HCT116 (cell line): ENCODE results near the gene R3HCC1L. TPM values are rescaled to one million over a fixed set of nuclear protein-coding genes. Genes with fewer than 3 reads are reported as not detected.

Experiments used
- ATAC-seq: fragments of 200-7000 bp; cut with Tn5 transposase; 2 replicates; pipeline ENCODE4 v1.9.1; 2020; ENCODE audit warnings: mild to moderate bottlenecking, moderate library complexity
- BruUV-seq: library from RNA; stranded (reverse); fragments of 400-500 nt; replicated peaks from 2 replicates; lab custom pipeline; 2021; lab: Mats Ljungman, UMichigan
- CTCF ChIA-PET: fragments of 300-600 bp; sonication (Branson Sonifier 250); formaldehyde crosslinking; loops from one replicate; lab custom pipeline; 2021; ENCODE audit warnings: antibody characterized with exemption; lab: Charles Lee
- POLR2A ChIA-PET: fragments of 300-600, 350-600 bp; sonication (Branson Sonifier 250); formaldehyde crosslinking; loops from one replicate; lab custom pipeline; 2021; ENCODE audit warnings: antibody characterized with exemption; lab: Charles Lee
- RAD21 ChIA-PET, 2 experiments: fragments of 300-600 bp; sonication (Branson Sonifier 250); formaldehyde crosslinking; loops; one replicate each; lab custom pipeline; 2023; ENCODE audit warnings: low total read pairs in 2 of 2; ENCODE audit not compliant: uncharacterized antibody in 2 of 2, unreplicated experiment in 2 of 2, low non-redundant PET in 1 of 2; lab: Charles Lee
- DNase-seq: peaks from one replicate; pipeline ENCODE4 v3.0.0-alpha.2; 2010; ENCODE audit warnings: low read depth, low spot score
- H2AFZ ChIP-seq: fragments of 200-600 bp; shearing (Covaris generic), sonication (generic); 2 replicates; pipeline ENCODE4 v1.6.1; 2017; ENCODE audit warnings: low read depth, mixed run types, mixed read lengths, antibody characterized with exemption, low read length; ENCODE audit not compliant: poor library complexity, severe bottlenecking
- H3K27ac ChIP-seq: 2 replicates; pipeline ENCODE4 v1.5.1; 2012; ENCODE audit warnings: low read depth, low read length
- H3K27me3 ChIP-seq: fragments of 200-600 bp; sonication (generic); 2 replicates; pipeline ENCODE4 v1.6.1; 2016; ENCODE audit warnings: mixed run types, low read length, mixed read lengths; ENCODE audit not compliant: insufficient read depth
- H3K36me3 ChIP-seq, 2 experiments: fragments of 200-500 bp in 1 of 2; fragments of 200-600 bp in 1 of 2; sonication (Bioruptor generic) in 1 of 2; sonication (generic) in 1 of 2; 2 replicates each; pipeline versions ENCODE4 v1.5.1 to v1.6.1; 2014 to 2016; ENCODE audit warnings: low read length in 2 of 2, inconsistent platforms in 1 of 2, mixed read lengths in 1 of 2, mixed run types in 1 of 2; ENCODE audit not compliant: insufficient read depth in 2 of 2, control insufficient read depth in 1 of 2
- H3K4me1 ChIP-seq, 2 experiments: fragments of 200-600 bp in 1 of 2; sonication (generic) in 1 of 2; 2 replicates each; pipeline versions ENCODE4 v1.5.1 to v1.6.1; 2012 to 2017; ENCODE audit warnings: low read length in 2 of 2, inconsistent platforms in 1 of 2, mild to moderate bottlenecking in 1 of 2, mixed read lengths in 1 of 2, mixed run types in 1 of 2, moderate library complexity in 1 of 2; ENCODE audit not compliant: insufficient read depth in 2 of 2, control insufficient read depth in 1 of 2
- H3K4me2 ChIP-seq: fragments of 200-600 bp; sonication (generic); 2 replicates; pipeline ENCODE4 v1.6.1; 2017; ENCODE audit warnings: mixed run types, low read length, mixed read lengths
- H3K4me3 ChIP-seq, 2 experiments: fragments of 200-600 bp in 1 of 2; sonication (generic) in 1 of 2; replicated peaks in 1 of 2; 2 replicates each; pipeline ENCODE4 v1.5.1; 2011 to 2016; ENCODE audit warnings: low read length in 2 of 2, control low read depth in 1 of 2, low read depth in 1 of 2, mild to moderate bottlenecking in 1 of 2, mixed read lengths in 1 of 2, mixed run types in 1 of 2
- H3K79me2 ChIP-seq: fragments of 200-600 bp; sonication (generic); 2 replicates; pipeline ENCODE4 v1.6.1; 2017; ENCODE audit warnings: mild to moderate bottlenecking, mixed run types, low read length, moderate library complexity, mixed read lengths; ENCODE audit not compliant: insufficient read depth
- H3K9ac ChIP-seq: fragments of 200-600 bp; sonication (generic); 2 replicates; pipeline ENCODE4 v1.6.1; 2016; ENCODE audit warnings: low read length, mixed read lengths
- H3K9me2 ChIP-seq: fragments of 200-600 bp; sonication (generic), shearing (Covaris generic); 2 replicates; pipeline ENCODE4 v1.6.1; 2017; ENCODE audit warnings: mixed run types, mild to moderate bottlenecking, moderate library complexity; ENCODE audit not compliant: insufficient read depth
- H3K9me3 ChIP-seq, 2 experiments: fragments of 200-500 bp in 1 of 2; fragments of 200-600 bp in 1 of 2; sonication (Bioruptor generic) in 1 of 2; sonication (generic) in 1 of 2; 2 replicates each; pipeline ENCODE4 v1.6.1; 2014 to 2017; ENCODE audit warnings: low read length in 2 of 2, mixed read lengths in 2 of 2, inconsistent platforms in 1 of 2, low read depth in 1 of 2, mild to moderate bottlenecking in 1 of 2, mixed run types in 1 of 2, moderate library complexity in 1 of 2; ENCODE audit not compliant: control insufficient read depth in 1 of 2, insufficient read depth in 1 of 2
- H4K20me1 ChIP-seq: fragments of 200-600 bp; sonication (generic), shearing (Covaris generic); 2 replicates; pipeline ENCODE4 v1.6.1; 2017; ENCODE audit warnings: mixed run types, mild to moderate bottlenecking, moderate library complexity; ENCODE audit not compliant: insufficient read depth
- CBX3 ChIP-seq: IDR thresholded peaks from 2 replicates; pipeline ENCODE4 v1.6.1; 2012; ENCODE audit warnings: low read depth
- CEBPB ChIP-seq: IDR thresholded peaks from 2 replicates; pipeline ENCODE4 v1.6.1; 2012; ENCODE audit warnings: low read depth
- EZH2 ChIP-seq: fragments of 200-600 bp; sonication (generic); IDR thresholded peaks from 2 replicates; pipeline ENCODE4 v1.6.1; 2017; ENCODE audit warnings: antibody characterized with exemption, mixed run types
- JUND ChIP-seq: IDR thresholded peaks from 2 replicates; pipeline ENCODE4 v1.6.1; 2012
- MAX ChIP-seq: IDR thresholded peaks from 2 replicates; pipeline ENCODE4 v1.6.1; 2012
- POLR2AphosphoS5 ChIP-seq: IDR thresholded peaks from 2 replicates; pipeline ENCODE4 v1.6.1; 2011; ENCODE audit warnings: mild to moderate bottlenecking, low read depth, low read length, moderate library complexity
- REST ChIP-seq: IDR thresholded peaks from 2 replicates; pipeline ENCODE4 v1.6.1; 2012; ENCODE audit warnings: low read depth
- SIN3A ChIP-seq: IDR thresholded peaks from 2 replicates; pipeline ENCODE4 v1.6.1; 2012; ENCODE audit warnings: low read depth
- YY1 ChIP-seq: IDR thresholded peaks from 2 replicates; pipeline ENCODE4 v1.6.1; 2011; ENCODE audit warnings: low read length, low read depth, moderate library complexity, mild to moderate bottlenecking; ENCODE audit not compliant: insufficient replicate concordance; ENCODE audit errors: extremely low read depth
- ZBTB33 ChIP-seq: IDR thresholded peaks from 2 replicates; pipeline ENCODE4 v1.6.1; 2011; ENCODE audit warnings: mild to moderate bottlenecking, low read length, moderate library complexity; ENCODE audit not compliant: insufficient replicate concordance; ENCODE audit errors: extremely low read depth
- ZFX ChIP-seq: fragments of 450-650 bp; IDR thresholded peaks from 2 replicates; pipeline ENCODE4 v1.6.1; 2017
- intact Hi-C: fragments of 100-400 bp; cut with micrococcal nuclease; formaldehyde crosslinking; loops from 2 replicates; pipeline ENCODE4 v1.10.0; 2022
- total RNA-seq: library from RNA; stranded (reverse); gene quantifications from one replicate; pipeline ENCODE4 v1.2.1, GENCODE V29; 2021; ENCODE audit not compliant: unreplicated experiment

The R3HCC1L gene
- total RNA-seq, 1 experiment from 2014 or later, result 9.3 TPM

GRCh38 chr10:98260752-98261151, 126.3 kb downstream of the R3HCC1L start:
- Histone ChIP-seq H3K9ac (no peak overlapping the region), H2AFZ (no peak overlapping the region), H3K4me3 (no peak overlapping the region), H3K4me2 (no peak overlapping the region), H3K79me2 (no peaks in the 10 kb centered on the region), H3K9me2 (no peaks in the 10 kb centered on the region), H4K20me1 (no peaks in the 10 kb centered on the region), H3K27me3 (no peaks in the 10 kb centered on the region), H3K27ac (no peak overlapping the region), H3K4me1 (peaks cover 3 to 28% of the 10 kb centered on the region in 2 experiments), H3K36me3 (no peaks in the 10 kb centered on the region), H3K9me3 (no peaks in the 10 kb centered on the region)
- ChIA-PET CTCF (no interaction called here), POLR2A (no interaction called here), RAD21 (no interaction called here)
- no TSS peak for BruUV-seq
- TF ChIP-seq CBX3, result no peak
- no peak for TF ChIP-seq JUND
- TF ChIP-seq EZH2, result no peak
- TF ChIP-seq YY1, result no peak
- TF ChIP-seq REST, result no peak
- TF ChIP-seq ZFX, result no peak
- TF ChIP-seq POLR2AphosphoS5, result no peak
- TF ChIP-seq SIN3A, result no peak
- TF ChIP-seq MAX, result no peak
- TF ChIP-seq CEBPB, result no peak
- TF ChIP-seq ZBTB33, result no peak
- intact Hi-C loops, result loop anchor here (10.0 kb wide), 1 partner anchor 154 kb away; the partner anchor contains the start of gene PYROXD2
- no peak for DNase-seq
- ATAC-seq, result no peak
